Activated CD4-positive, alpha-beta T cell treated with anti-CD3 and anti-CD28 coated beads for 24 hours (primary cell): ENCODE measurements around the gene CCDC7.
"Not testable (repeated sequence)": the region's sequence is repeated elsewhere in the genome, so short reads cannot be mapped to it uniquely, and the experiment has no call there.

ENCODE experiments used
- DNase-seq, 2 donors: peaks; one replicate each; pipeline ENCODE4 v3.0.0-alpha.2; 2020; ENCODE audit warnings: low read depth in 2 of 2

Gene CCDC7

DNA sequence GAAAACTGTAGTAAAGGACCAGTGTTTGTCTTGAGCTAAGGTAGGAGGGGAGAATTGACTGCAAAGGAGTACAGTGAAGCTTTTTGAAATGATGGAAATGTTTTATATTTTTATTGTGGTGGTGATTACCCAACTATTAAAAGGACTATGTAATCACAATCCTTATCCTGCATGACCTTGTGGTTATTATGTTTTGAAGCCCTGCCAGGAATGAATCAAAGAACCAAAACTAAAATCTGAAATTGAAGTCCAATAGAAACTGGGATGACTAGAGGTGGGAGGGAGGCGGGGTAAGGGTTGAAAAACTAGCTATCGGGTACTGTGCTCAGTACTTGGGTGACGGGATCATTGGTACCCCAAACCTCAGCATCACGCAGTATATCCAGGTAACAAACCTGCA, 8.2 kb downstream of the CCDC7 start:
- no peak for DNase-seq

DNA sequence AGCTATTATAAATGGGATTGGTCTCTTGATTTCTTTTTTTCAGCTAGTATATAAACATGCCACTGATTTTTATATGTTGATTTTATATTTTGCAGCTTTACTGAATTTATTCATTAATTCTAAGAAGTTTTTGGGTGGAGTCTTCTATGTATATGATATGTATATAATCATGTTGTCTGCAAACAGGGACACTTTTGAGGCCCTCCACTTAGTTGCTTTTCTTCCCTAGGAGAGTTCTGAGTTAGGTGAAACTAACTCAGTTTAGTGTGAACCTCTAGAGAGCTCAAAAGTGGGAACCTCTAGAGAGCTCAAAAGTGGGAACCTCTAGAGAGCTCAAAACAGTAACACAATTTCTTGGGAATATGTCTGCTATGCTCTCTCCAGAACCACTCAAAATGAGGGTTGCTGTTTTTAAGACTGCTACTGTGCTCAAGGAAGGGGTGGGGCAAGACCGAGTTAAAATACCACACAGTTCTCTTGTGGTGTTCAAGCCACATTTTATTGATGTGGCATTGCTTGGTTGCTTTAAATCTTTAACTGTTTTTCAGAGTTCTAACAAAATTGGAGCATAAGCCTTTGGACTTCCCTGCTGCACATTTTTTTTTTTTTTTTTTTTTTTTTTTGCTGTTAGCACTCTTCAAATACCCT, 13.2 kb downstream of the CCDC7 start:
- no peak for DNase-seq

- DNase-seq, result no peak
Observed at GRCh38 chr10:32461203-32461602, 15.3 kb downstream of the CCDC7 start.

GRCh38 chr10:32471232-32471631, 25.3 kb downstream of the CCDC7 start:
- no peak for DNase-seq

DNA sequence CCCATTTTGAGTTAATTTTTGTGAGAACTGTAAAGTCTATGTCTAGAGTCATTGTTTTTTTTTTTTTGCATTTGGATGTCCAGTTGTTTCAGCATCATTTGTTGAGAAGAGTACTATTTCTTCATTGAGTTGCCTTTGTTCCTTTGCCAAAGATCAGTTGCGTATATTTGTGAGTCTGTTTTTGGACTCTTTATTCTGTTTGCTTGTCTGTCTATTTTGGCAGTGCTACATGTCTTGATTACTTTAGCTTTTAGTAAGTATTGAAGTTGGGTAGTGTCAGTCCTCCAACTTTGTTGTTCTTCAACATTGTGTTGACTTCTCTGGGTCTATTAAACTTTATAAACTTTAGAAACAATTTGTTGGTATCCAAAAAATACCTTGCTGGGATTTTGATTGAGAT, 31.6 kb downstream of the CCDC7 start:
- DNase-seq, result no peak

DNA sequence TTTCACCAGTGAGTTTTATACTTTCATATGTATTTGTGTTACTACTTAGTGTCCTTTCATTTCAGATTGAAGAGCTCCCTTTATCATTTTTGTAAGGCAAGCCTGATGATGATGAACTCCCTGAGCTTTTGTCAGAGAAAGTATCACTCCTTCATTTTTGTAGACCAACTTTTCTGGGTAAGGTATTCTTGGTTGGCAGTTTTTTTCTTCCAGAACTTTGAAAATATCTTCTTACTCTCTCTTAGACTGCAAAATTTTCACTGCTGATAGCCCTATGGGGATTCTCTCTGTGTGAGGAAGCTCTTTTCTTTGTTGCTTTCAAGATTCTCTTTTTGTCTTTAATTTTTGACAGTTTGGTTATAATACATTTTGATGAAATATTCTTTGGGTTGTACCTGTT, 35.7 kb downstream of the CCDC7 start:
- DNase-seq, result no peak

- not testable (repeated sequence) for DNase-seq
Observed at GRCh38 chr10:32483019-32483502, 37.1 kb downstream of the CCDC7 start.

GRCh38 chr10:32488038-32488437, 42.1 kb downstream of the CCDC7 start:
- not testable (repeated sequence) for DNase-seq

DNA sequence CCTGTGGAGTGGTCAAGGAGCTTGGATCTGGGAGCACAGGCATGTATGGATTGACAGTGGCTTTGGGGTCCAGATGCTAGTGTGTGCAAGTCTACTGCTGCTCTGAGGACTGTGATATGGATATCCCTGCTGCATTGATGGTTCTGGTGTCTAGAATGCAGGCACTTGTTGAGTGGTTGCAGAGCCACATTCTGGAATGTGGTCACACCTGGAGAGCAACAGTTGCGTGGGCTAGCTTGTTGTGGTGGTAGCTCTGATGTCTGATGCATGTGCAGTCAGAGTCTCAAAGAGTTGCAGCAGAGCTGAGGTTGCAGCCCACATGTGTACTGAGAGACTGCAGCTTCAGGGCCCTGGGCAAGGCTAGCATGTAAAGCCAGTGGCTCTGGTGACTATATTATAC, 43.2 kb downstream of the CCDC7 start:
- no peak for DNase-seq

GRCh38 chr10:32489901-32490300, 44.0 kb downstream of the CCDC7 start:
- DNase-seq, result no peak

DNA sequence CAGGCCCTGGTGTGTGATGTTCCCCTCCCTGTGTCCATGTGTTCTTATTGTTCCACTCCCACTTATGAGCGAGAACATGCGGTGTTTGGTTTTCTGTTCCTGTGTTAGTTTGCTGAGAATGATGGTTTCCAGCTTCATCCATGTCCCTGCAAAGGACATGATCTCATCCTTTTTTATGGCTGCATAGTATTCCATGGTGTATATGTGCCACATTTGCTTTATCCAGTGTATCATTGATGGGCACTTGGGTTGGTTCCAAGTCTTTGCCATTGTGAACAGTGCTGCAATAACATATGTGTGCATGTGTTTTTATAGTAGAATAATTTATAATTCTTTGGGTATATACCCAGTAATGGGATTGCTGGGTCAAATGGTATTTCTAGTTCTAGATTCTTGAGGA, 48.6 kb downstream of the CCDC7 start:
- DNase-seq, result not testable (repeated sequence)

GRCh38 chr10:32500136-32500535, 54.2 kb downstream of the CCDC7 start:
- DNase-seq, result not testable (repeated sequence)

GRCh38 chr10:32501906-32502305, 56.0 kb downstream of the CCDC7 start:
- DNase-seq, result no peak

DNA sequence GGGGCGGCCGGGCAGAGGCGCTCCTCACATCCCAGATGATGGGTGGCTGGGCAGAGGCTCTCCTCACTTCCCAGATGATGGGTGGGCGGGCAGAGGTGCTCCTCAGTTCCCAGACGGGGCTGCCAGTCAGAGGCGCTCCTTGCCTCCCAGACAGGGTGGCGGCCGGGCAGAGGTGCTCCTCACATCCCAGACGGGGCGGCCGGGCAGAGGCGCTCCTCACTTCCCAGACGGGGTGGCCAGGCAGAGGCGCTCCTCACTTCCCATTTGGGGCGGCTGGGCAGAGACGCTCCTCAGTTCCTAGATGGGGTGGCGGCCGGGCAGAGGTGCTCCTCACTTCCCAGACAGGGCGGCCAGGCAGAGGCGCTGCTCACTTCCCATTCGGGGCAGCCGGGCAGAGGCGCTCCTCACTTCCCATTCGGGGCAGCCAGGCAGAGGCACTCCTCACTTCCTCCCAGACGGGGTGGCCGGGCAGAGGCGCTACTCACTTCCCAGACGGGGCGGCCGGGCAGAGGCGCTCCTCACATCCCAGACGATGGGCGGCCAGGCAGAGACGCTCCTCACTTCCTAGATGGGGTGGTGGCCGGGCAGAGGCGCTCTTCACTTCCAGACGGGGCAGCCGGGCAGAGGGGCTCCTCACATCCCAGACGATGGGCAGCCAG, 60.0 kb downstream of the CCDC7 start:
- DNase-seq, result not testable (repeated sequence)

DNA sequence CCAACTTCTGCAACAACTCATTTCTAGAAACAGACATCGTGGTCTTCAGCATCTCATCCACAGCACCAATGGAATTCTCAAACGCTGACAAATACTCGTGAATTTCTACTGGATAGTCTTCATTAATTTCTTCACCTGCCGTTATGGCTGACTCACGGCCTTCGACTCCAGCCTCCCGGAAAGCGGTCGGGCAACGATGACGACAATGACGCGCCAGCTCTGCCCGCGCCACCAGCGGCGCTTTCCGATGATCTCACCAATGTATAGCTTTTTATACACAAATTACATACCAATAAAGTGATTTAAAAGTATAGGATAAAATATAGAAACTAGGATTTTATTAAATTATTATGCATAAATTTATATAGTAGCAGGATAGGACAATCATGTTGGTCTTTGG, 65.7 kb downstream of the CCDC7 start:
- DNase-seq, result no peak

DNA sequence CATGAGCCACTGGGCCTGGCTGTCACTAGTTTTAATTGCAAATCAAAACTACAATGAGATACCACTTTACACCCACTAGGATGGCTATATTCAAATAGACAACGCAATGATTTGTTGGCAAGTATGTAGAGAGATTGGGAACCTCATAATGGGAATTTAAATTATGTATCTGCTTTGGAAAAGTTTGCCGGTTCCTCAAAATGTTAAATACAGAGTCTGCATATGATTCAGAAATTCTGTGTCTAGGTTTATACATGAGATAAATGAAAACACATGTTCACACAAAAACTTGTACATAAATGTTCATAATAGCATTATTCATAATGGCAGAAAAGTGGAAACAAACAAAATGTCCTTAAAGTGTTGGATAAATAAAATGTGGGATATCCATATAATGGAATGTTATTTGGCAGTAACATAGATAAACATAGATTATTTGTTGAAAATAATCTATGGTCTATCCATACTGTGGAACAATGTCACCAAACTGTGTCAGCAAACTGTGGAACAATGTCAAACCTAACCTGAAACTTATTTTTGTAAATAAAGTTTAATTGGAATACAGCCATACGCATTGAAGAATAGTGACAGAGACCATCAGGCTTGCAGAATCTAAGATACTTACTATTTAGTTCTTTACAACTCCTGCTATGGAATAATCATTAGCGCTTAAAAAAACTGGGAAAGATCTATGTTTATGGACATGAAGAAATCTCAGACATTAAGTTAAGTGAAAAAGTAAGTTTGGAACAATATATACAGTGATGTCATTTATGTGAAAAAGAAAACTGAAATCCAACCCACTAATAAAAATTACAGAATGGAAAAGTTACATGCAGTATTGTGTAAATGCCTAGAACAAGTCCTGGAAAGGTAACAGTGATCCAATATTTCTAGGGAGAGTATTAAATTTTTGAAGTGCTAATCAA, 70.9 kb downstream of the CCDC7 start:
- DNase-seq, result no peak

DNA sequence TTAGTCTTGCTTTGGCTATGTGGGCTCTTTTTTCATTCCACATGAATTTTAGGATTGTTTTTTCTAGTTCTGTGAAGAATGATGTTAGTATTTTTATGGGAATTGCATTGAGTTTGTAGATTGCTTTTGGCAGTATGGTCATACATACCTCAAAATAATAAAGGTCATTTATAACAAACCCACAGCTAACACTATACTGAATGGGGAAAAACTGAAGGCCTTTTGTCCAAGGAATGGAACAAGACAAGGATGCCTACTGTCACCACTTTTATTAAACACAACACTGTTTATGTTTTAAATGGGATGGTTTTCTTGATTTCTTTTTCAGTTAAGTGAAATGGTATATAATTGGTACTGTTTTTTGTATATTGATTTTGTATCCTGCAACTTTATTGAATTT, 84.3 kb downstream of the CCDC7 start:
- no peak for DNase-seq

DNA sequence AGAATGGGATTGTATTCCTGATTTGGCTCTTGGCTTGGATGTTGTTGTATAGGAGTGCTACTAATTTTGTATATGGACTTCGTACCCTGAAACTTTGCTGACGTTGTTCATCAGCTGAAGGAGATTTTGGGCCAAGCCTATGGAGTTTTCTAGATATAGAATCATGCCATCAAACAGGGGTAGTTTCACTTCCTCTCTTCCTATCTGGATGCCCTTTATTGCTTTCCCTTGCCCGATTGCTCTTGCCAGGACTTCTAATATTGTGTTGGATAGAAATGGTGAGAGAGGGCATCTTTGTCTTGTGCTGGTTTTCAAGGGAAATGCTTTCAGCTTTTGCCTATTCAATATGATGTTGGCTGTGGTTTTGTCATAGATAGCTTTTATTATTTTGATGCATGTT, 92.3 kb downstream of the CCDC7 start:
- no peak for DNase-seq

GRCh38 chr10:32540691-32541470, 94.9 kb downstream of the CCDC7 start:
- no peak for DNase-seq

DNA sequence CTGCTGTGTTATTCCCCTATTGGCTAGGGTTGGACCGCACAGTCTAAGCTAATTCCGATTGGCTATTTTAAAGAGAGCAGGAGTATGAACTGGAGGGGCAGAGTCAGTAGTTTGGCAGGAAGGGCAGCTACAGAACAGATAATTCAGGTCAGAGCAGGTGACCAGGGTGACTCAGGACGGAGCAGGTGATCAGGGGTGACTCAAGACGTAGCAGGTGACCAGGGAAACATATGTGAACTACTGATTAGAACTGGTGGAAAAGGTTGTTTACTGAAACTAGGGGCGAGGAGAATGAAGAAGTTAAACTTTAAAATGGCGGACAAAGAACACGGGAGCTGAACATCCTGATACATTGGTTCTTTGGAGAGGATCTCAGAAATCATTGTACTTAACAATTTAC, 102.3 kb downstream of the CCDC7 start:
- no peak for DNase-seq

DNA sequence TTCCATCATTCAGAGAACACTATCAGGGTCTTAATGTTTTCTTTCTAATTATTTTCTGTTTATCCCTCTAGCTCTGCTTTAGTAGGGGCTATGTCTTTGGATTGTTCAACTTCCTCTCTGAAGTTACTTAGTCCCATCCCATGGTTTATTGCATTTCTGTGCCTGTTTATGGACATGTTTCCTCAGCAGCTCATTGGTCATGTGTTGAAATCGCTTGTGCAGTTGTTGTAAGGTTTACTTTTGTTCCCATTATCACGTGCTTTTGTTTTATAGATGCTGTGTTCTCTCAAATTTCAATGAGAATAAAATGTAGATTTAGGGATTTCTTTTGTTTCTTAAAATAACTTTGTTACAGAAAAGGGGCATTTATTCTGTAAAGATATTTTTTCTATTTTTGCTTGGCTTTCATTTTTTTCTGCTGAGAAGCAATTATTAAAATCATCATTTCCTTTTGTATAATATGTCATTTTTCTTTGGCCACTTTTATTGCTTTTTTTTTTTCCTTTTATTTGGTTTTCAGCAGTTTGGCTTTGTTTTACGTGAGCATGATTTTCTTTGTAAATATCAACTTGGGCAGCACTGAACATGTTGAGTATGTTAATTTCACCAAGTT, 110.9 kb downstream of the CCDC7 start:
- no peak for DNase-seq
